ENCODE measurements around the gene USP32.

USP32 gene

DNA sequence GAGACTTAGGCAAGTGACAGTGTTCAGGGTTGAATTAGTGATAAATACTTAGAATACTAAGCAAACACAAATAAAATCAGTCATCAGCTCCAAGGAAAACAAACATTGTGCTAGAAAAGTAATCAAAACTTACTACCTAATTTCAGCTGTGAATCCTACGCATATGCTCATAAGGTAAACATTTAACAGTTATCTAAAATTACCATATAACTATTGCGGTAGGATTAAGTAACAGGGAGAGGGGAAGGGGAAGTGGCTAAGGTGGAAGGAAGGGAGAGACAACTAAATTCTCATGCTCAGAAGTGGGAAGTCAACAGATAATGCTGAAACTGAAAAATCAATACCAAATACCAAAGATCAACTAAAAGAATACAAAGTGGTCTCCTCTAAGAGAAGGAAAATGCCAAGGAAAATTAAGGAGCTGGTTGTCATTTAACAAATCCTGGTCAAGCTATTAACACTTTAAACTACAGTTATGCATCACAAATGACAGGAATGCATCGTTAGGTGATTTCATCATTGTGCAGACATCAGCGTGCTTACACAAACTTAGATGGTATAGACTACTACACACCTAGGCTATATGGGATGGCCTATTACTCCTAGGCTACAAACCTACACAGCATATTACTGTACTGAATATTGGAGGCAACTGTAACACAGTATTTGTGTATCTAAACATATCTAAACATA, 20.0 kb downstream of the USP32 start:
- Histone ChIP-seq H3K9ac (ENCODE audit: low read length) (no peak overlapping the region), H3K4me2 (ENCODE audit: low read length) (no peak overlapping the region), H4K20me1 (ENCODE audit: insufficient read depth, low read length) (no peaks in the 10 kb centered on the region), H3K79me2 (ENCODE audit: insufficient read depth, low read length) (0 out of 2 replicates have a peak, but pooled peaks cover 2% of the 10 kb centered on the region), H3F3A (ENCODE audit: insufficient read depth, low read length) (no peaks in the 10 kb centered on the region), H3K27me3 (ENCODE audit: insufficient read depth, low read length) (no peaks in the 10 kb centered on the region), H3K9me2 (ENCODE audit: low read depth, low read length) (no peaks in the 10 kb centered on the region), H3K4me3 (ENCODE audit: low read depth, low read length, poor library complexity, severe bottlenecking) (no peak overlapping the region), H3K36me3 (ENCODE audit: insufficient read depth, low read length) (no peaks in the 10 kb centered on the region), H3K27ac (ENCODE audit: low read depth, low read length, poor library complexity, severe bottlenecking) (no peak overlapping the region), H3K4me1 (ENCODE audit: insufficient read depth, low read length, severe bottlenecking) (no peaks in the 10 kb centered on the region), H3K9me3 (ENCODE audit: low read length) (no peaks in the 10 kb centered on the region), H2AFZ (ENCODE audit: low read length) (no peak overlapping the region)
- no peak for TF ChIP-seq EZH2 (IDR thresholded peaks at IDR 0.05; ENCODE audit: borderline replicate concordance, low read length)
- TF ChIP-seq CTCF (IDR thresholded peaks at IDR 0.05; ENCODE audit: low read length): no peak

DNA sequence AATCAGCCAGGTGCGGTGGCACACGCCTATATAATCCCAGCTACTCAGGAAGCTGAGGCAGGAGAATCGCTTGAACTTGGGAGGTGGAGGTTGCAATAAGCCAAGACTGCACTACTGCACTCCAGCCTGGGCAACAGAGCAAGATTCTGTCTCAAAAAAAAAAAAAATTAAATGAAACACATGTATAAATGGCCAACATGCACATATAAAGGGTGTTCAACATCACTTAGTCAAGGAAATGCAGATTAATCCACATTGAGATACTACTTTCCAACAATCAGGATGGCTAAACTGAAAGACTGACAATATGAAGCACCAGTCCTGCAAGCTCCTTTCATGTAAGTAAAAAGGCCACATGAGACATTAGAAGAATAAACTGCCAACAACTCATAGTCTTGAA, 20.5 kb downstream of the USP32 start:
- TF ChIP-seq EZH2 (IDR thresholded peaks at IDR 0.05; ENCODE audit: borderline replicate concordance, low read length) (no peak), CTCF (IDR thresholded peaks at IDR 0.05; ENCODE audit: low read length) (no peak)
- H3K4me2 ChIP-seq (ENCODE audit: low read length): no peak overlapping the region
- H3K27me3 ChIP-seq (ENCODE audit: insufficient read depth, low read length): no peaks in the 10 kb centered on the region
- no peaks in the 10 kb centered on the region for H4K20me1 ChIP-seq (ENCODE audit: insufficient read depth, low read length)
- no peaks in the 10 kb centered on the region for H3K36me3 ChIP-seq (ENCODE audit: insufficient read depth, low read length)
- H3K9me2 ChIP-seq (ENCODE audit: low read depth, low read length): no peaks in the 10 kb centered on the region
- no peak overlapping the region for H3K9ac ChIP-seq (ENCODE audit: low read length)
- 0 out of 2 replicates have a peak, but pooled peaks cover 2% of the 10 kb centered on the region for H3K79me2 ChIP-seq (ENCODE audit: insufficient read depth, low read length)
- H3K9me3 ChIP-seq (ENCODE audit: low read length): no peaks in the 10 kb centered on the region
- H3K27ac ChIP-seq (ENCODE audit: low read depth, low read length, poor library complexity, severe bottlenecking): no peak overlapping the region
- H3K4me1 ChIP-seq (ENCODE audit: insufficient read depth, low read length, severe bottlenecking): no peaks in the 10 kb centered on the region
- no peak overlapping the region for H3K4me3 ChIP-seq (ENCODE audit: low read depth, low read length, poor library complexity, severe bottlenecking)
- H2AFZ ChIP-seq (ENCODE audit: low read length): no peak overlapping the region
- no peaks in the 10 kb centered on the region for H3F3A ChIP-seq (ENCODE audit: insufficient read depth, low read length)

- no peaks in the 10 kb centered on the region for H3K36me3 ChIP-seq (ENCODE audit: insufficient read depth, low read length)
- no peaks in the 10 kb centered on the region for H3K9me3 ChIP-seq (ENCODE audit: low read length)
- H2AFZ ChIP-seq (ENCODE audit: low read length): no peak overlapping the region
- TF ChIP-seq EZH2 (IDR thresholded peaks at IDR 0.05; ENCODE audit: borderline replicate concordance, low read length) (no peak), CTCF (IDR thresholded peaks at IDR 0.05; ENCODE audit: low read length) (no peak)
- H3K4me3 ChIP-seq (ENCODE audit: low read depth, low read length, poor library complexity, severe bottlenecking): no peak overlapping the region
- H3K27ac ChIP-seq (ENCODE audit: low read depth, low read length, poor library complexity, severe bottlenecking): no peak overlapping the region
- no peak overlapping the region for H3K4me2 ChIP-seq (ENCODE audit: low read length)
- no peaks in the 10 kb centered on the region for H3K4me1 ChIP-seq (ENCODE audit: insufficient read depth, low read length, severe bottlenecking)
- H3K9ac ChIP-seq (ENCODE audit: low read length): no peak overlapping the region
- 0 out of 2 replicates have a peak, but pooled peaks cover 2% of the 10 kb centered on the region for H3K79me2 ChIP-seq (ENCODE audit: insufficient read depth, low read length)
- no peaks in the 10 kb centered on the region for H4K20me1 ChIP-seq (ENCODE audit: insufficient read depth, low read length)
- H3F3A ChIP-seq (ENCODE audit: insufficient read depth, low read length): no peaks in the 10 kb centered on the region
- no peaks in the 10 kb centered on the region for H3K27me3 ChIP-seq (ENCODE audit: insufficient read depth, low read length)
- no peaks in the 10 kb centered on the region for H3K9me2 ChIP-seq (ENCODE audit: low read depth, low read length)
These were observed 22.2 kb downstream of the USP32 start for GRCh38 chr17:60369727-60370126.

All from OCI-LY1 (cell line).